Measurements from ENCODE around the gene SLC22A17.

The SLC22A17 gene

DNA sequence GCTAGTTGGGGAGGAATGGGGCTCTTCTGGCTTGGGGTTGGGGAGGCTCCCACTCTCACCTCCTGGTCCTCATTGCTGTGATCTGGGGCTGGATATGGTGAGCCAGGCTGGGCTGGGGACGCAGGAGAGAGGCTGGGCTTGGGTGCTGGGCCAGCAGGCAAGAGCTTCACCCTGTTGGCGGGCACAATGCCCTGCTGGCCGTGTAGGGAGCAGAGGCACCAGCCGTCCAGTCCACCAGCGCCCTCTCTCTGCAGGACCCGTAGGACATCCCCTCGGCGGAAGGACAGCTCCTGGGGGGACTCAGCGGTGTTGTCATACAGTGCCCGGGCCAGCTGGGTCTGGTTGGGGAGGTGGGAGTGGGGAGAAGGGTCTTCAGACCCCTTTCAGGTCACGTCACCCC lies 7.8 kb upstream of the SLC22A17 start:
- H3K27me3 ChIP-seq (ENCODE audit: control insufficient read depth in 1 of 2, insufficient read depth in 1 of 2, low read length in 2 of 2), result peaks cover 0 to 15% of the 10 kb centered on the region in 2 experiments
- no peak overlapping the region for H3K18ac ChIP-seq (ENCODE audit: low read depth in 1 of 2, low read length in 2 of 2)
- peaks cover 14% of the 10 kb centered on the region for H3K4me1 ChIP-seq (ENCODE audit: control insufficient read depth, insufficient read depth, low read depth, low read length)
- peaks cover 12 to 37% of the 10 kb centered on the region in 2 experiments for H3K36me3 ChIP-seq (ENCODE audit: control insufficient read depth in 1 of 2, insufficient read depth in 2 of 2, low read depth in 1 of 2, low read length in 2 of 2)
- H3K4me3 ChIP-seq (ENCODE audit: insufficient read depth in 1 of 2, low read depth in 1 of 2, low read length in 2 of 2), result no peak overlapping the region
- 81% methylated on average over 11 of the region's 11 CpGs for WGBS
- H3K9ac ChIP-seq (ENCODE audit: low read length), result peak overlapping the region; percentile 84
- no peak overlapping the region for H3K4me2 ChIP-seq (ENCODE audit: low read length, poor library complexity, severe bottlenecking)
- no peaks in the 10 kb centered on the region for H3K9me3 ChIP-seq (ENCODE audit: control insufficient read depth, low read length)
- peaks cover 30% of the 10 kb centered on the region for H3K79me1 ChIP-seq (replicated peaks; ENCODE audit: low read length, poor library complexity, severe bottlenecking)
- H4K91ac ChIP-seq (ENCODE audit: low read length), result no peak overlapping the region
- no peak overlapping the region for H2BK12ac ChIP-seq (ENCODE audit: low read length in 2 of 2)
- no peak overlapping the region for H2AK5ac ChIP-seq (ENCODE audit: low read length, severe bottlenecking)
- H2BK120ac ChIP-seq (ENCODE audit: low read depth, low read length), result no peak overlapping the region
- H2AFZ ChIP-seq (ENCODE audit: low read depth, low read length), result no peak overlapping the region
- no peak overlapping the region for H3K27ac ChIP-seq (ENCODE audit: low read length, poor library complexity, severe bottlenecking)
- H3K14ac ChIP-seq (ENCODE audit: low read length in 2 of 2), result no peak overlapping the region
- no peak overlapping the region for H2BK15ac ChIP-seq (ENCODE audit: low read depth, poor library complexity, severe bottlenecking)
- no peak overlapping the region for H2BK5ac ChIP-seq (ENCODE audit: low read depth, low read length, poor library complexity, severe bottlenecking)
- no peak for DNase-seq
- H3K23ac ChIP-seq (ENCODE audit: low read length in 2 of 2), result peak overlapping the region in 1 of 2 experiments; percentile 54
- H3K4ac ChIP-seq (ENCODE audit: low read depth in 1 of 2, low read length in 2 of 2), result no peak overlapping the region
- no peak overlapping the region for H4K8ac ChIP-seq (ENCODE audit: low read length)

DNA sequence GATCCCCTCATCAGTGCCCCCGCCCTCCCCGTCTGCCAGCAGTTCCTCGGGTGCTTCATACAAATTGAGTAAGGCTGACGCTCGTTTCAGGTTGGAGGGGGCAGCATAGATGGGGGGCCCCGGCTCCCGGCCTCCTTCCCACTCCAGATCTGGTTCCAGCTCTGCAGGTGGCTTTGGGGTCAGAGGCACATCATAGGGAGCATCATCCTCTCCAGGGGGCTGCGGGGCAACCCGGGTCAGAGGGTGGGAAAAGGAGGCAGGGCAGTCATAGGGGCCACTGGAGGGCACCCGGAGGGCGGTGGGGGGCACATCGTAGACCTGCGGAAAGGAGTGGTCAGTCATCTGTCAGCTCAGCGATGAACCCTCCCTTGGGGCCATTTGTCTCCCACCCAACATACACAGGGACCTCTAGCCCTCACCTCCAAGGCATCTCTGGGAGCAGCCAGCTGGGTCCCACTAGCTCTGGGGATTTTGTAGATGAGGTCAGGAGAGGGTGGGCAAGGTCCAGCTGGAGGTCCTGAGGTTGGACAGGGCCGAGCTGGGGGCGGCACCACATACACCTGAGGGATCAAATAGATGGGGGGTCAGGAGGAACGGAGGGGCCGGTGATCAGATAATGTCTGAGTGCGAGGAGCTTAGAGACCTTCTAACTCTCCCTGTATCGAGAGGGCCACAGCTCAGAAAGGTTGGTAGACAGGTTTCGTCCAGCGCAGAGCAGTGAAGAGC lies 7.2 kb upstream of the SLC22A17 start:
- no peak overlapping the region for H2BK120ac ChIP-seq (ENCODE audit: low read depth, low read length)
- H3K4me3 ChIP-seq (ENCODE audit: insufficient read depth in 1 of 2, low read depth in 1 of 2, low read length in 2 of 2), result no peak overlapping the region
- H2BK15ac ChIP-seq (ENCODE audit: low read depth, poor library complexity, severe bottlenecking), result no peak overlapping the region
- no peak overlapping the region for H4K8ac ChIP-seq (ENCODE audit: low read length)
- no peak overlapping the region for H3K4ac ChIP-seq (ENCODE audit: low read depth in 1 of 2, low read length in 2 of 2)
- H2BK5ac ChIP-seq (ENCODE audit: low read depth, low read length, poor library complexity, severe bottlenecking), result no peak overlapping the region
- H3K4me1 ChIP-seq (ENCODE audit: control insufficient read depth, insufficient read depth, low read depth, low read length), result peaks cover 12% of the 10 kb centered on the region
- H3K18ac ChIP-seq (ENCODE audit: low read depth in 1 of 2, low read length in 2 of 2), result no peak overlapping the region
- no peak overlapping the region for H3K14ac ChIP-seq (ENCODE audit: low read length in 2 of 2)
- no peak overlapping the region for H2AFZ ChIP-seq (ENCODE audit: low read depth, low read length)
- H3K27me3 ChIP-seq (ENCODE audit: control insufficient read depth in 1 of 2, insufficient read depth in 1 of 2, low read length in 2 of 2), result peaks cover 0 to 12% of the 10 kb centered on the region in 2 experiments
- H3K27ac ChIP-seq (ENCODE audit: low read length, poor library complexity, severe bottlenecking), result no peak overlapping the region
- no peaks in the 10 kb centered on the region for H3K9me3 ChIP-seq (ENCODE audit: control insufficient read depth, low read length)
- H3K79me1 ChIP-seq (replicated peaks; ENCODE audit: low read length, poor library complexity, severe bottlenecking), result peaks cover 29% of the 10 kb centered on the region
- H3K9ac ChIP-seq (ENCODE audit: low read length), result no peak overlapping the region
- H3K23ac ChIP-seq (ENCODE audit: low read length in 2 of 2), result no peak overlapping the region
- DNase-seq, result no peak
- no peak overlapping the region for H2BK12ac ChIP-seq (ENCODE audit: low read length in 2 of 2)
- H4K91ac ChIP-seq (ENCODE audit: low read length), result no peak overlapping the region
- peaks cover 12 to 37% of the 10 kb centered on the region in 2 experiments for H3K36me3 ChIP-seq (ENCODE audit: control insufficient read depth in 1 of 2, insufficient read depth in 2 of 2, low read depth in 1 of 2, low read length in 2 of 2)
- WGBS, result 95% methylated on average over 18 of the region's 22 CpGs
- no peak overlapping the region for H2AK5ac ChIP-seq (ENCODE audit: low read length, severe bottlenecking)
- no peak overlapping the region for H3K4me2 ChIP-seq (ENCODE audit: low read length, poor library complexity, severe bottlenecking)

DNA sequence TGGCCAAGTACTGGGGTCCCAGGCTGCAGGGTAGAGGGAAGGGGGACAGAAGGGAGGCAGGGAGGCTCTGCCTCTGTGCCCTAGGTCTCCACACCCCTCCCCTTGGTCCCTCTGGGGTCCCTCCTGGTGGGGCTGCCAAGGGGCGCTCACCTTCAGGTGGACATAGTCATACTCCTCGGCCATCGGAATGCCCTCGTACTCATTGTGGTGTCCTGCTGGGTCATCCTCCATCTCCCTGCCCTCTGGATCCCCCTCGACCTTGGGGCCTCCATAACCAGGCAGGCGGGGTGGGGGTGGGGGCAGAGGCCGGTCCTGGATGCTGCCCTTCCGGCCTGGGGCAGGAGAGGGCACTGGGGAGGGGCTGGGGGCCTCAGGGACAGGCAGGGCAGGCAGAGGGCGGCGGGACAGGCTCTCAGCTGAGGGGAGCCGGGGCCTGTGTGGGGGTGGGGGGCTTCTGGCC lies 6.5 kb upstream of the SLC22A17 start:
- Histone ChIP-seq H2AK5ac (ENCODE audit: low read length, severe bottlenecking) (no peak overlapping the region), H3K18ac (ENCODE audit: low read depth in 1 of 2, low read length in 2 of 2) (no peak overlapping the region), H3K27me3 (ENCODE audit: control insufficient read depth in 1 of 2, insufficient read depth in 1 of 2, low read length in 2 of 2) (peaks cover 0 to 5% of the 10 kb centered on the region in 2 experiments), H3K14ac (ENCODE audit: low read length in 2 of 2) (no peak overlapping the region), H2BK12ac (ENCODE audit: low read length in 2 of 2) (no peak overlapping the region), H2BK15ac (ENCODE audit: low read depth, poor library complexity, severe bottlenecking) (no peak overlapping the region), H3K4me3 (ENCODE audit: insufficient read depth in 1 of 2, low read depth in 1 of 2, low read length in 2 of 2) (no peak overlapping the region), H3K4ac (ENCODE audit: low read depth in 1 of 2, low read length in 2 of 2) (no peak overlapping the region), H2BK5ac (ENCODE audit: low read depth, low read length, poor library complexity, severe bottlenecking) (no peak overlapping the region), H2AFZ (ENCODE audit: low read depth, low read length) (no peak overlapping the region), H3K27ac (ENCODE audit: low read length, poor library complexity, severe bottlenecking) (no peak overlapping the region), H3K9me3 (ENCODE audit: control insufficient read depth, low read length) (no peaks in the 10 kb centered on the region), H3K9ac (ENCODE audit: low read length) (no peak overlapping the region), H3K79me1 (replicated peaks; ENCODE audit: low read length, poor library complexity, severe bottlenecking) (peaks cover 27% of the 10 kb centered on the region), H3K23ac (ENCODE audit: low read length in 2 of 2) (no peak overlapping the region), H4K91ac (ENCODE audit: low read length) (no peak overlapping the region), H2BK120ac (ENCODE audit: low read depth, low read length) (no peak overlapping the region), H3K36me3 (ENCODE audit: control insufficient read depth in 1 of 2, insufficient read depth in 2 of 2, low read depth in 1 of 2, low read length in 2 of 2) (peaks cover 12 to 37% of the 10 kb centered on the region in 2 experiments), H3K4me2 (ENCODE audit: low read length, poor library complexity, severe bottlenecking) (no peak overlapping the region), H3K4me1 (ENCODE audit: control insufficient read depth, insufficient read depth, low read depth, low read length) (peaks cover 9% of the 10 kb centered on the region), H4K8ac (ENCODE audit: low read length) (no peak overlapping the region)
- DNase-seq, result no peak
- 81% methylated on average over 8 of the region's 11 CpGs for WGBS

DNA sequence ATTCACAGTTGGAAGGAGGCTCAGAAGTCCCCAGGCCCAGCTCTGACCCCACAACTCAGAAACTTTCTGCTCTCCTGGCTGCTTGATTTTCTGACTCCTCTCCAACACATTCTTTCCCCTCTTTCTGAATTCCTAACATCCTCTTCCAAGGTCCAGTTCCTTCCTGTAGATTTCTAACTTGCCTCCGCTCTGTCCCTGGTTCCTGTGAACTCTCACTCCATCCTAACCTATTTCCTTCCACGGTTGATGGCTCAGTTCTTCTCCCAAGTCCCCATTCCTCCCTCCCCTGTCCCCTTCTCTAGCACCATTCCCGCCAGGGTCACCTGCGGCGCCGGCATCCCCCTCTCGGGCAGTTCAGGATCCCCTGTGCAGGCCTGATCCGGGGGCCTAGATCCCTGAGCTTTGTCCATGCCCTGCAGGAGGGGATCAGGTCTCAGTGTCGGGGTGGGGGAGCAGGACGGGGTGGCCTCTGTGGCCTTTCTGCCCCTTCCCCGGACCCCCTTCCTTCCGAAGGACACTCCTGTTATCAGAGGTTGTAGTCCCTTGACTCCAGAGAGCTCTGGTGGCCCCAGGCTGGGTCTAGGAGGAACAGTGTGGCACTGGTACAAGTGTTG lies 6.0 kb upstream of the SLC22A17 start:
- 95% methylated on average over 11 of the region's 12 CpGs for WGBS
- no peak overlapping the region for H3K18ac ChIP-seq (ENCODE audit: low read depth in 1 of 2, low read length in 2 of 2)
- no peak overlapping the region for H3K4me2 ChIP-seq (ENCODE audit: low read length, poor library complexity, severe bottlenecking)
- no peaks in the 10 kb centered on the region for H3K27me3 ChIP-seq (ENCODE audit: control insufficient read depth in 1 of 2, insufficient read depth in 1 of 2, low read length in 2 of 2)
- H3K4me1 ChIP-seq (ENCODE audit: control insufficient read depth, insufficient read depth, low read depth, low read length), result peaks cover 5% of the 10 kb centered on the region
- H2BK120ac ChIP-seq (ENCODE audit: low read depth, low read length), result no peak overlapping the region
- no peak overlapping the region for H4K8ac ChIP-seq (ENCODE audit: low read length)
- H3K9me3 ChIP-seq (ENCODE audit: control insufficient read depth, low read length), result no peaks in the 10 kb centered on the region
- no peak overlapping the region for H3K27ac ChIP-seq (ENCODE audit: low read length, poor library complexity, severe bottlenecking)
- H3K36me3 ChIP-seq (ENCODE audit: control insufficient read depth in 1 of 2, insufficient read depth in 2 of 2, low read depth in 1 of 2, low read length in 2 of 2), result peaks cover 12 to 37% of the 10 kb centered on the region in 2 experiments
- no peak overlapping the region for H3K9ac ChIP-seq (ENCODE audit: low read length)
- no peak overlapping the region for H3K4me3 ChIP-seq (ENCODE audit: insufficient read depth in 1 of 2, low read depth in 1 of 2, low read length in 2 of 2)
- H4K91ac ChIP-seq (ENCODE audit: low read length), result no peak overlapping the region
- H3K79me1 ChIP-seq (replicated peaks; ENCODE audit: low read length, poor library complexity, severe bottlenecking), result peaks cover 25% of the 10 kb centered on the region
- H3K4ac ChIP-seq (ENCODE audit: low read depth in 1 of 2, low read length in 2 of 2), result no peak overlapping the region
- no peak overlapping the region for H2BK15ac ChIP-seq (ENCODE audit: low read depth, poor library complexity, severe bottlenecking)
- H3K23ac ChIP-seq (ENCODE audit: low read length in 2 of 2), result no peak overlapping the region
- no peak overlapping the region for H2AK5ac ChIP-seq (ENCODE audit: low read length, severe bottlenecking)
- H2BK12ac ChIP-seq (ENCODE audit: low read length in 2 of 2), result no peak overlapping the region
- H2AFZ ChIP-seq (ENCODE audit: low read depth, low read length), result no peak overlapping the region
- H3K14ac ChIP-seq (ENCODE audit: low read length in 2 of 2), result no peak overlapping the region
- H2BK5ac ChIP-seq (ENCODE audit: low read depth, low read length, poor library complexity, severe bottlenecking), result no peak overlapping the region
- no peak for DNase-seq

Data from mesenchymal stem cell (in vitro differentiated cells and primary cell).